GM12874 (cell line): ENCODE results near the gene SMYD3.

Experiments used
- TF ChIP-seq, protein P1 (sequence below): IDR thresholded peaks from 2 replicates; pipeline ENCODE4 v1.5.1; 2011; ENCODE audit warnings: low read depth, mild to moderate bottlenecking, control low read depth, low read length, moderate library complexity; ENCODE audit not compliant: insufficient read depth

SMYD3 gene

DNA sequence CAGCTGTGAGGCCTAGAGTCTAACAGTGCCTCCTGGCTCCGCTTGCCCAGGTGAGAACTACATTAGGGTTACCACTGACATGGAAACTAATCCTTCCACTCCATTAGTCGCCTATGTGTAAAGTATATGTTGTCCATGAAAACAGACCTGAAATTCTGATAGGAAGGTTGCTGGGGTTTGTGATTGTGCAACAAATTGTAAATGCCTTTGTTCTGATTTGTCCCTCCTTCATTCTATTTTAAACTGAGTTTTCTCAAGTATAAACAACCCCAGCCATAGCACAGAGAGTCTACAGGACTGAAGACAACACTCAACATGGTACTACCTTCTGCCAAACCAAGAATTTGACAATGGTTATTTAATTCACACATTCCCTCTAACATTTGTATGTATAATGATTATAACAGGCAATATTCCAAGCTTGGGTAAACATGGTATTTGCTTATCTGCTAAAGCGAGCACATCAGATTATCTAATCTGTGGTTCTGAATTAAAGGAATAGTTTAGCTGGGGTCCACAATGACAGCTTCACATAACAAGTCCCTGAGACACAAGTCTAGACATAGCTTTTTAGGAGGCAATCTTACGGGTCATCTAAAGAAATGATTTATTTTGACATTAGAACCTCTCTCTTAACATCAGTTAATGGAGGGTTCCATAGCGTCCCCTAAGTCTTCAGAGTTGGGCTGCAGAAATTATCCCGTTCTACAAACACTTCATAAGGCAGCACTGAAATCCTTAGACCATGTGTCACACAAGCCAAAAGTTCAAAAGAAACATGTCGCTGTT lies 633.0 kb downstream of the SMYD3 start:
- TF ChIP-seq, protein P1, sequence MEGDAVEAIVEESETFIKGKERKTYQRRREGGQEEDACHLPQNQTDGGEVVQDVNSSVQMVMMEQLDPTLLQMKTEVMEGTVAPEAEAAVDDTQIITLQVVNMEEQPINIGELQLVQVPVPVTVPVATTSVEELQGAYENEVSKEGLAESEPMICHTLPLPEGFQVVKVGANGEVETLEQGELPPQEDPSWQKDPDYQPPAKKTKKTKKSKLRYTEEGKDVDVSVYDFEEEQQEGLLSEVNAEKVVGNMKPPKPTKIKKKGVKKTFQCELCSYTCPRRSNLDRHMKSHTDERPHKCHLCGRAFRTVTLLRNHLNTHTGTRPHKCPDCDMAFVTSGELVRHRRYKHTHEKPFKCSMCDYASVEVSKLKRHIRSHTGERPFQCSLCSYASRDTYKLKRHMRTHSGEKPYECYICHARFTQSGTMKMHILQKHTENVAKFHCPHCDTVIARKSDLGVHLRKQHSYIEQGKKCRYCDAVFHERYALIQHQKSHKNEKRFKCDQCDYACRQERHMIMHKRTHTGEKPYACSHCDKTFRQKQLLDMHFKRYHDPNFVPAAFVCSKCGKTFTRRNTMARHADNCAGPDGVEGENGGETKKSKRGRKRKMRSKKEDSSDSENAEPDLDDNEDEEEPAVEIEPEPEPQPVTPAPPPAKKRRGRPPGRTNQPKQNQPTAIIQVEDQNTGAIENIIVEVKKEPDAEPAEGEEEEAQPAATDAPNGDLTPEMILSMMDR, result no peak

DNA sequence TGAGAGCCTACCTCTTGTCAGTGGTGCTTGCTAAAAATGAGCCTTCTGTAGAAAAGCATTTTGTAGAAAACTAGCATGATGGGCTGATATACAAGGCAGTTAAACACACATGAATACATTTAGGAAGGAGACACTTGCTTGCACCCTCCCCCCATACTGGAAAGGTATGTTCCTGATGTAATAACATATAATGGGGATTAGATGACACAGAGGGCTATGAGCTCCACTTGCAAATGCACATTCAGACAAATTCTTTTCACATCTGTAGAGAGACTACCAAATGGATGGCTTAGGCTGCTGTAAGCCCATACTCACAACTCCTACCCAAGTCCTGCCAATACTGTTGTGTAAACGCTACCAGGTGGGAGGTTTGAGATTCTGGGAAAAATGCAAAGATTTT lies 634.0 kb downstream of the SMYD3 start:
- TF ChIP-seq, protein P1, result no peak

DNA sequence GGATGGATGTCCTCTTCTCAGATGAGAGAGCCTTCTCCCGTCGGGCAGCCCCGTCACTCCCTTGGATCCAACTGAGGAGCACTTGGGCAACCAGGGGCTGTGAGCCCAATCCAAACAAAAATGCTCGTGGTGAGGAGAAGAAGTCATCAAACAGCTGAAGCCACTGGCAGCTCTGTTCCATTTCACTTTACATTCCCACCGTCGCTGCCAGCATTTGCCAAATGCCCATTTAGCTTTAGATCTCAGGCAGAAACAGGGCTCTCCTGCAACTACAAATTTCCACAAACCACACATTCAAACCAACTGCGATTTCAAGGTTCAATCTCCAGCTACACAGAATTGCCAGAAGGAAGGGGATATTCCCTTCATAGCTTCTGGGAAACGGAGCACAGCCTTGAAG lies 634.6 kb downstream of the SMYD3 start:
- TF ChIP-seq, protein P1, result no peak

DNA sequence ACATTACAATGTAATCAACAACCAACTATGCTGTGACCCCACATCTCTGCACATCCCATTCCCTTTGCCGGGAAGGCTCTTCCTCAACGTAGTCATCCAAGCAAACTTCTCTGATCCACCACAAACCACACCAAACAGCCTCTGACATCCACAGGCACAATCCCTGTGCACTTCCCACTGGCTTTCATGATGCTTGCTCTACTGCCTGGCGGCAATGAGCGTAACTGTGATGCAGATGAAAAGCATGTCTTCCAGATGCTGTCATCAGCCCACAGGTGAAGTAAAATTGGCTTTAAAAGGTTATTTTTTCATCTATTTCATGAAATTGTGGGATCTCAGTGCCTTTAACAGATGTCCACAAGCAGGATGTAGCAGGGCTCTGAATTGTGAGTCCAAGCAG lies 635.2 kb downstream of the SMYD3 start:
- TF ChIP-seq, protein P1, result no peak

DNA sequence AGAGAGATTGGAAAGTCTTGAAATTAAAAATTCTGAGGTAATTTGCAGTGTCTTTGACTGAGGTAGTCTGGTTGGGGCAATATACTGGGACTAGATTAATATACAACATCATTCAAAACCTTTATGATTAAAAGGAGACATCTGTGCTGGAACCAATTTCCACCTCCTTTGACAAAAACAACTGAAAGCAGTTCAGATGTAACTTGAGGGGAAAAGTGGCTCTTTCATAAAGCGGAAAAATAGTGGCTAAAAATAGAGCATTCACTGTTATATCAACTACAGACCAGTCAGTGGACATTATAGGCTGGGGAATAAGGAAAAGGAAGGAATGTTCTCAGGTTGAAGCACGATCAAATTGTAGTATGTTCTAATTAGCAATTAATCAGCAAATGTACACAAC lies 635.9 kb downstream of the SMYD3 start:
- TF ChIP-seq, protein P1, result no peak

DNA sequence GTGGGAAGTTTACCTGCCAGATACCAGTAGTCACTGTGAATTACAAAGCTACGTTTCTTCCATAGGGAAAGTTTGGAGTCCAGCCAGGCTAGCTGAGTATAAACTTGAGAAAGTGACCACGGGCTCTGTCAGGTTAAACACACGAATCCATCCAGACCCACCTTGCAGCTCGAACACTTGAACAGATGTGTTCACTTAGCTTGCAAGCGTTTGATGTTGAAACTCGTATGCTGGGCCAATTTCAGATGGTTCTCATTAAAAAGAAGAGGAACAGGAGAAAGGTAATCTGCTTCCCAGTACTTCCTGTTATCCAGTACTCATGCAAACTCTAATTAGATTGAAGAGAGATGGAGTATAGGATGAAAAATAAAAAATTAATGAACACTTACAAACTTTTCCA lies 636.4 kb downstream of the SMYD3 start:
- TF ChIP-seq, protein P1, result no peak

DNA sequence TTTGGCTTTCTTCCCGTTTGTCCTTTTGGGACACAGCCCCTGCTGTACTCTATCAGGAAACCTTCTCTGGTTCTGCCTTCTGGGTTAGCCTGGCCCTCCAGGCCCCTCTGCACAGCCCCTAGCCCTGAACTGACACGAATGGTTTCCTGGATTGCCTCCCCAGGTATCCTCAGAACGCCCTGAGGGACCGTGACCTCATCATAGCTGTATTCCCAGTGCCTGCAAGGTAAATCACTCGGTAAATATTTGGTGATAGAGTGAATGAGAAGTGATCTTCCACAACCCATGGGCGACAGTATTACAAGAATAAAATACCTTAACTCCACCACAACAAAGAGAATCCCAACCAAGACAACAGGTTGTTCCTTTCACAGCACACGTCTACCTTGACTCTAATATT lies 637.2 kb downstream of the SMYD3 start:
- TF ChIP-seq, protein P1, result no peak
